Loucy (cell line): ENCODE data around the gene RHBDL3.

Source experiments
- H2AFZ ChIP-seq: fragments of 200-600 bp; sonication (generic); 2 replicates; pipeline ENCODE4 v1.6.0; 2016; ENCODE audit warnings: antibody characterized with exemption, mild to moderate bottlenecking, low read length, moderate library complexity
- H3F3A ChIP-seq: fragments of 200-600 bp; 2 replicates; pipeline ENCODE4 v1.6.0; 2016; ENCODE audit warnings: antibody characterized with exemption, low read depth, mild to moderate bottlenecking
- H3K27me3 ChIP-seq: fragments of 200-600 bp; sonication (generic); 2 replicates; pipeline ENCODE4 v1.6.1; 2014; ENCODE audit warnings: low read length, mild to moderate bottlenecking; ENCODE audit not compliant: insufficient read depth, poor library complexity, severe bottlenecking
- H3K36me3 ChIP-seq: fragments of 200-600 bp; sonication (generic); 2 replicates; pipeline ENCODE4 v1.6.1; 2016; ENCODE audit warnings: low read length; ENCODE audit not compliant: insufficient read depth
- H3K4me1 ChIP-seq: fragments of 200-600 bp; sonication (generic); 2 replicates; pipeline ENCODE4 v1.5.1; 2014; ENCODE audit warnings: low read length, mild to moderate bottlenecking; ENCODE audit not compliant: insufficient read depth, poor library complexity, severe bottlenecking
- H3K4me2 ChIP-seq: fragments of 200-600 bp; sonication (generic); 2 replicates; pipeline ENCODE4 v1.6.0; 2014; ENCODE audit warnings: antibody characterized with exemption, low read length, low read depth, mild to moderate bottlenecking; ENCODE audit not compliant: poor library complexity, severe bottlenecking
- H3K4me3 ChIP-seq: fragments of 200-600 bp; sonication (generic); 2 replicates; pipeline ENCODE4 v1.5.1; 2014; ENCODE audit warnings: low read length, mild to moderate bottlenecking, mixed read lengths; ENCODE audit not compliant: poor library complexity, severe bottlenecking
- H3K79me2 ChIP-seq: fragments of 200-600 bp; sonication (generic); 2 replicates; pipeline ENCODE4 v1.6.1; 2014; ENCODE audit warnings: low read length; ENCODE audit not compliant: insufficient read depth
- H3K9ac ChIP-seq: fragments of 200-600 bp; sonication (generic); 2 replicates; pipeline ENCODE4 v1.6.0; 2014; ENCODE audit warnings: mild to moderate bottlenecking, low read depth, low read length, moderate library complexity; ENCODE audit not compliant: poor library complexity, severe bottlenecking
- H3K9me2 ChIP-seq: fragments of 200-600 bp; sonication (generic); replicated peaks from 2 replicates; pipeline ENCODE4 v1.6.1; 2016; ENCODE audit warnings: low read depth, low read length, mixed read lengths
- H3K9me3 ChIP-seq: fragments of 200-600 bp; sonication (generic); 2 replicates; pipeline ENCODE4 v1.6.1; 2014; ENCODE audit warnings: mild to moderate bottlenecking, antibody characterized with exemption, low read length, low read depth; ENCODE audit not compliant: insufficient read depth
- H4K20me1 ChIP-seq: fragments of 200-600 bp; sonication (generic); 2 replicates; pipeline ENCODE4 v1.6.0; 2014; ENCODE audit warnings: antibody characterized with exemption, low read length, mild to moderate bottlenecking; ENCODE audit not compliant: insufficient read depth, poor library complexity, severe bottlenecking
- EZH2phosphoT487 ChIP-seq: fragments of 200-600 bp; IDR thresholded peaks from 2 replicates; pipeline ENCODE4 v1.6.1; 2018; ENCODE audit warnings: antibody characterized with exemption, mild to moderate bottlenecking, moderate library complexity, borderline replicate concordance
- TF ChIP-seq, protein P1 (sequence below): fragments of 200-600 bp; sonication (generic); conservative IDR thresholded peaks from 2 replicates; pipeline ENCODE4 v1.5.1; 2014; ENCODE audit warnings: mild to moderate bottlenecking, antibody characterized with exemption, low read length

Gene RHBDL3

GRCh38 chr17:32274643-32275042 lies 9.0 kb downstream of the RHBDL3 start:
- Histone ChIP-seq H3K79me2 (no peaks in the 10 kb centered on the region), H3K9ac (no peak overlapping the region), H3K36me3 (no peaks in the 10 kb centered on the region), H3K4me3 (no peak overlapping the region), H3K9me3 (no peaks in the 10 kb centered on the region), H3K4me1 (no peaks in the 10 kb centered on the region), H4K20me1 (no peaks in the 10 kb centered on the region), H3F3A (no peaks in the 10 kb centered on the region), H3K4me2 (no peak overlapping the region), H3K9me2 (no peaks in the 10 kb centered on the region), H2AFZ (no peak overlapping the region), H3K27me3 (no peaks in the 10 kb centered on the region)
- TF ChIP-seq, protein P1, sequence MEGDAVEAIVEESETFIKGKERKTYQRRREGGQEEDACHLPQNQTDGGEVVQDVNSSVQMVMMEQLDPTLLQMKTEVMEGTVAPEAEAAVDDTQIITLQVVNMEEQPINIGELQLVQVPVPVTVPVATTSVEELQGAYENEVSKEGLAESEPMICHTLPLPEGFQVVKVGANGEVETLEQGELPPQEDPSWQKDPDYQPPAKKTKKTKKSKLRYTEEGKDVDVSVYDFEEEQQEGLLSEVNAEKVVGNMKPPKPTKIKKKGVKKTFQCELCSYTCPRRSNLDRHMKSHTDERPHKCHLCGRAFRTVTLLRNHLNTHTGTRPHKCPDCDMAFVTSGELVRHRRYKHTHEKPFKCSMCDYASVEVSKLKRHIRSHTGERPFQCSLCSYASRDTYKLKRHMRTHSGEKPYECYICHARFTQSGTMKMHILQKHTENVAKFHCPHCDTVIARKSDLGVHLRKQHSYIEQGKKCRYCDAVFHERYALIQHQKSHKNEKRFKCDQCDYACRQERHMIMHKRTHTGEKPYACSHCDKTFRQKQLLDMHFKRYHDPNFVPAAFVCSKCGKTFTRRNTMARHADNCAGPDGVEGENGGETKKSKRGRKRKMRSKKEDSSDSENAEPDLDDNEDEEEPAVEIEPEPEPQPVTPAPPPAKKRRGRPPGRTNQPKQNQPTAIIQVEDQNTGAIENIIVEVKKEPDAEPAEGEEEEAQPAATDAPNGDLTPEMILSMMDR: no peak
- no peak for TF ChIP-seq EZH2phosphoT487

- no peaks in the 10 kb centered on the region for H3K9me2 ChIP-seq
- no peaks in the 10 kb centered on the region for H3F3A ChIP-seq
- no peak overlapping the region for H3K4me2 ChIP-seq
- H4K20me1 ChIP-seq: no peaks in the 10 kb centered on the region
- no peak overlapping the region for H2AFZ ChIP-seq
- H3K9me3 ChIP-seq: no peaks in the 10 kb centered on the region
- H3K4me3 ChIP-seq: no peak overlapping the region
- H3K4me1 ChIP-seq: no peaks in the 10 kb centered on the region
- no peaks in the 10 kb centered on the region for H3K79me2 ChIP-seq
- TF ChIP-seq, protein P1: no peak
- TF ChIP-seq EZH2phosphoT487: no peak
- no peaks in the 10 kb centered on the region for H3K27me3 ChIP-seq
- H3K36me3 ChIP-seq: no peaks in the 10 kb centered on the region
- no peak overlapping the region for H3K9ac ChIP-seq
Observed at GRCh38 chr17:32275060-32276042, 9.7 kb downstream of the RHBDL3 start.

GRCh38 chr17:32276171-32276601 lies 10.6 kb downstream of the RHBDL3 start:
- Histone ChIP-seq H3K4me2 (no peak overlapping the region), H2AFZ (no peak overlapping the region), H3K4me1 (no peaks in the 10 kb centered on the region), H3K9me3 (no peaks in the 10 kb centered on the region), H3K79me2 (no peaks in the 10 kb centered on the region), H4K20me1 (no peaks in the 10 kb centered on the region), H3K27me3 (no peaks in the 10 kb centered on the region), H3K9ac (no peak overlapping the region), H3K9me2 (no peaks in the 10 kb centered on the region), H3F3A (no peaks in the 10 kb centered on the region), H3K4me3 (no peak overlapping the region), H3K36me3 (no peaks in the 10 kb centered on the region)
- no peak for TF ChIP-seq EZH2phosphoT487
- TF ChIP-seq, protein P1: no peak
